LNCaP clone FGC (cell line): Measurements from ENCODE around the gene TMEM196.

ENCODE experiments used
- DNase-seq: peaks from one replicate; pipeline ENCODE4 v3.0.0-alpha.2; 2011; ENCODE audit warnings: low read depth
- H3K4me3 ChIP-seq: 2 replicates; pipeline ENCODE4 v1.5.1; 2011; ENCODE audit warnings: mild to moderate bottlenecking, low read depth, low read length, control low read depth
- CTCF ChIP-seq: IDR thresholded peaks from 2 replicates; pipeline ENCODE4 v1.5.1; 2012; ENCODE audit warnings: mild to moderate bottlenecking; ENCODE audit not compliant: control insufficient read depth, insufficient read depth; ENCODE audit errors: extremely low read depth

Gene TMEM196

GRCh38 chr7:19772841-19773760 lies at the start of gene TMEM196:
Gene TMEM196, minus strand, starts transcription at chr7:19773617. Its CDS starts 921 bp downstream, at chr7:19772696.
- DNase-seq, result no peak
- H3K4me3 ChIP-seq, result no peak within 1 kb of the TSS
- TF ChIP-seq CTCF, result no peak

GRCh38 chr7:19816128-19816527 lies 42.7 kb upstream of the TMEM196 start:
- no peak for DNase-seq
- TF ChIP-seq CTCF, result no peak
- H3K4me3 ChIP-seq, result no peak overlapping the region

- H3K4me3 ChIP-seq, result no peak overlapping the region
- TF ChIP-seq CTCF, result no peak
- no peak for DNase-seq
Measured at GRCh38 chr7:19815546-19815945, 42.1 kb upstream of the TMEM196 start.

- no peak for DNase-seq
- H3K4me3 ChIP-seq, result no peak overlapping the region
- no peak for TF ChIP-seq CTCF
Measured at GRCh38 chr7:19814776-19815175, 41.4 kb upstream of the TMEM196 start.

- no peak for DNase-seq
- no peak for TF ChIP-seq CTCF
Measured at GRCh38 chr7:19811386-19811785, 38.0 kb upstream of the TMEM196 start.

GRCh38 chr7:19798986-19799385 lies 25.6 kb upstream of the TMEM196 start:
- DNase-seq, result no peak
- TF ChIP-seq CTCF, result no peak
- H3K4me3 ChIP-seq, result no peak overlapping the region

More at GRCh38 chr7:19811386-19811785, 38.0 kb upstream of the TMEM196 start:
- no peak overlapping the region for H3K4me3 ChIP-seq
